T-cell (primary cell): ENCODE data around the gene BANK1. TPM values are rescaled to one million over a fixed set of nuclear protein-coding genes. Genes with fewer than 3 reads are reported as not detected.

Experiments used
- ATAC-seq, 4 experiments: fragments of 200-7000 bp in 3 of 4; fragments of 150-1000 bp in 1 of 4; cut with Tn5 transposase; replicated peaks in 1 of 4; 1 replicate in 3 of 4; 2 replicates in 1 of 4; pipeline ENCODE4 v1.10.0; 2021; ENCODE audit warnings: moderate library complexity in 3 of 4, mild to moderate bottlenecking in 2 of 4, moderate number of reproducible peaks in 1 of 4
- CTCF ChIA-PET, 2 donors: fragments of 300-600 bp; sonication (Branson Sonifier 250); formaldehyde crosslinking; loops; one replicate each; lab custom pipeline; 2022; ENCODE audit warnings: antibody characterized with exemption in 2 of 2; lab: Charles Lee
- POLR2A ChIA-PET, 2 donors: fragments of 300-600 bp; sonication (Branson Sonifier 250); formaldehyde crosslinking; loops; one replicate each; lab custom pipeline; 2022; ENCODE audit warnings: antibody characterized with exemption in 2 of 2; lab: Charles Lee
- DNase-seq, 35 experiments: peaks; one replicate each; pipeline versions ENCODE4 v3.0.0 to v3.0.0-alpha.2; 2013 to 2023
- H3K27ac ChIP-seq: one replicate; pipeline ENCODE4 v1.5.1; 2013; ENCODE audit warnings: low read length
- H3K27me3 ChIP-seq, 2 experiments: replicated peaks in 1 of 2; 1 replicate in 1 of 2; 2 replicates in 1 of 2; pipeline versions ENCODE4 v1.6.1 to v1.7.0; 2013; ENCODE audit warnings: low read length in 1 of 2, mixed read lengths in 1 of 2; ENCODE audit not compliant: control insufficient read depth in 2 of 2, insufficient read depth in 2 of 2; ENCODE audit errors: extremely low read depth in 1 of 2
- H3K36me3 ChIP-seq, 2 donors: 1 replicate in 1 of 2; 2 replicates in 1 of 2; pipeline versions ENCODE4 v1.6.1 to v1.7.0; 2013; ENCODE audit warnings: low read length in 1 of 2; ENCODE audit not compliant: control insufficient read depth in 2 of 2, insufficient read depth in 1 of 2; ENCODE audit errors: extremely low read depth in 1 of 2
- H3K4me1 ChIP-seq, 2 experiments: 1 replicate in 1 of 2; 2 replicates in 1 of 2; pipeline versions ENCODE4 v1.6.1 to v1.7.0; 2013; ENCODE audit warnings: low read length in 2 of 2, mixed read lengths in 1 of 2; ENCODE audit not compliant: insufficient read depth in 2 of 2, control insufficient read depth in 1 of 2; ENCODE audit errors: extremely low read depth in 1 of 2
- H3K4me3 ChIP-seq, 2 donors: 1 replicate in 1 of 2; 2 replicates in 1 of 2; pipeline versions ENCODE4 v1.5.1 to v1.7.0; 2013; ENCODE audit warnings: mild to moderate bottlenecking in 2 of 2, low read length in 1 of 2, moderate library complexity in 1 of 2; ENCODE audit not compliant: control insufficient read depth in 1 of 2; ENCODE audit errors: extremely low read depth in 1 of 2
- H3K9me3 ChIP-seq: 2 replicates; pipeline ENCODE4 v1.7.0; 2013
- H3K27ac Mint-ChIP-seq, 2 donors: one replicate each; pipeline ENCODE4 v1.8.0; 2020 to 2021; ENCODE audit warnings: mild to moderate bottlenecking in 2 of 2, mixed read lengths in 2 of 2
- H3K27me3 Mint-ChIP-seq, 2 donors: one replicate each; pipeline ENCODE4 v1.8.0; 2021 to 2022; ENCODE audit warnings: mixed read lengths in 2 of 2
- H3K36me3 Mint-ChIP-seq: one replicate; pipeline ENCODE4 v1.8.0; 2021; ENCODE audit warnings: mixed read lengths
- H3K4me1 Mint-ChIP-seq, 3 donors: one replicate each; pipeline ENCODE4 v1.8.0; 2020 to 2022; ENCODE audit warnings: mixed read lengths in 3 of 3, mild to moderate bottlenecking in 1 of 3
- H3K4me3 Mint-ChIP-seq, 3 donors: one replicate each; pipeline ENCODE4 v1.8.0; 2020 to 2022; ENCODE audit warnings: mild to moderate bottlenecking in 3 of 3, mixed read lengths in 3 of 3, moderate library complexity in 3 of 3
- H3K9me3 Mint-ChIP-seq, 3 donors: one replicate each; pipeline ENCODE4 v1.8.0; 2020 to 2022; ENCODE audit warnings: mixed read lengths in 3 of 3
- WGBS: methylation state at CpG from one replicate; pipeline ENCODE4 v1.1.5; 2013; ENCODE audit warnings: missing lambda C conversion rate; ENCODE audit not compliant: insufficient coverage; 5-methylcytosine and 5-hydroxymethylcytosine counted together
- total RNA-seq, 35 experiments: library from RNA in 6 of 35; stranded (reverse) in 6 of 35; fragments of 120-200 nt in 1 of 35; gene quantifications; one replicate each; pipeline versions ENCODE4 v1.2.1 to v1.2.4 and lab custom pipeline; 2013 to 2026

The BANK1 gene
- total RNA-seq, 5 donors from 2014 or later (not counting 1 experiment from before 2014, with no cell fraction given): 2.5 to 10.9 (median 3.5) TPM

GRCh38 chr4:101987623-101988243 lies 197.2 kb downstream of the BANK1 start:
- no peak overlapping the region for H3K4me3 ChIP-seq
- H3K36me3 ChIP-seq: no peaks in the 10 kb centered on the region
- POLR2A ChIA-PET: no interaction called here
- peaks cover 0 to 4% (median 4%) of the 10 kb centered on the region in 3 donors for H3K9me3 Mint-ChIP-seq
- DNase-seq: no peak
- H3K4me1 ChIP-seq: no peaks in the 10 kb centered on the region
- CTCF ChIA-PET: interaction anchor here in 1 of 2 donors (0.6 kb wide), 1 partner anchor 1017 kb away, joined by 3 read pairs; no protein-coding TSS in a partner anchor
- no peaks in the 10 kb centered on the region for H3K27me3 ChIP-seq
- peaks cover 0 to 3% of the 10 kb centered on the region in 2 donors for H3K27me3 Mint-ChIP-seq
- no peaks in the 10 kb centered on the region for H3K4me1 Mint-ChIP-seq
- H3K4me3 Mint-ChIP-seq: no peak overlapping the region
- H3K9me3 ChIP-seq: no peaks in the 10 kb centered on the region
- H3K27ac ChIP-seq: no peak overlapping the region
- ATAC-seq: no peak
- no CpG with 5 or more reads among the region's 5 CpGs for WGBS
- no peak overlapping the region for H3K27ac Mint-ChIP-seq
- no peaks in the 10 kb centered on the region for H3K36me3 Mint-ChIP-seq

GRCh38 chr4:101989551-101989950 lies 199.0 kb downstream of the BANK1 start:
- POLR2A ChIA-PET: no interaction called here
- H3K36me3 Mint-ChIP-seq: no peaks in the 10 kb centered on the region
- H3K27ac ChIP-seq: no peak overlapping the region
- peaks cover 0 to 4% (median 4%) of the 10 kb centered on the region in 3 donors for H3K9me3 Mint-ChIP-seq
- no peak overlapping the region for H3K4me3 Mint-ChIP-seq
- ATAC-seq: no peak
- H3K27ac Mint-ChIP-seq: no peak overlapping the region
- H3K4me1 Mint-ChIP-seq: peaks cover 0 to 3% (median 0%) of the 10 kb centered on the region in 3 donors
- H3K27me3 ChIP-seq: no peaks in the 10 kb centered on the region
- no peaks in the 10 kb centered on the region for H3K36me3 ChIP-seq
- CTCF ChIA-PET: no interaction called here
- H3K4me1 ChIP-seq: no peaks in the 10 kb centered on the region
- H3K27me3 Mint-ChIP-seq: peaks cover 0 to 3% of the 10 kb centered on the region in 2 donors
- no CpG with 5 or more reads among the region's 3 CpGs for WGBS
- H3K4me3 ChIP-seq: no peak overlapping the region
- H3K9me3 ChIP-seq: no peaks in the 10 kb centered on the region
- DNase-seq: no peak

GRCh38 chr4:101992446-101992845 lies 201.9 kb downstream of the BANK1 start:
- DNase-seq: no peak
- CTCF ChIA-PET: no interaction called here
- no peak overlapping the region for H3K4me3 ChIP-seq

GRCh38 chr4:101993002-101993841 lies 202.7 kb downstream of the BANK1 start:
- POLR2A ChIA-PET: interaction anchor here in 1 of 2 donors (0.6 kb wide), 1 partner anchor 10 kb away, joined by 5 read pairs; no protein-coding TSS in a partner anchor
- H3K9me3 ChIP-seq: no peaks in the 10 kb centered on the region
- CTCF ChIA-PET: no interaction called here
- no peaks in the 10 kb centered on the region for H3K9me3 Mint-ChIP-seq
- H3K36me3 ChIP-seq: no peaks in the 10 kb centered on the region
- WGBS: 50% methylated on average over 2 of the region's 5 CpGs
- no peak overlapping the region for H3K27ac Mint-ChIP-seq
- H3K4me3 ChIP-seq: no peak overlapping the region
- no peaks in the 10 kb centered on the region for H3K36me3 Mint-ChIP-seq
- no peaks in the 10 kb centered on the region for H3K27me3 ChIP-seq
- H3K4me1 Mint-ChIP-seq: peaks cover 0 to 6% (median 0%) of the 10 kb centered on the region in 3 donors
- DNase-seq (no peak), ATAC-seq (no peak)
- no peak overlapping the region for H3K4me3 Mint-ChIP-seq
- no peak overlapping the region for H3K27ac ChIP-seq
- no peaks in the 10 kb centered on the region for H3K4me1 ChIP-seq
- H3K27me3 Mint-ChIP-seq: peaks cover 3 to 4% of the 10 kb centered on the region in 2 donors

More at GRCh38 chr4:101992446-101992845, 201.9 kb downstream of the BANK1 start:
- no peaks in the 10 kb centered on the region for H3K36me3 Mint-ChIP-seq
- H3K4me1 Mint-ChIP-seq: peaks cover 0 to 6% (median 0%) of the 10 kb centered on the region in 3 donors
- H3K9me3 Mint-ChIP-seq: no peaks in the 10 kb centered on the region
- no peaks in the 10 kb centered on the region for H3K9me3 ChIP-seq
- H3K36me3 ChIP-seq: no peaks in the 10 kb centered on the region
- POLR2A ChIA-PET: interaction anchor here in 1 of 2 donors (0.6 kb wide), 1 partner anchor 8 kb away, joined by 3 read pairs; no protein-coding TSS in a partner anchor
- ATAC-seq: no peak
- H3K27me3 ChIP-seq: no peaks in the 10 kb centered on the region
- H3K27ac Mint-ChIP-seq: no peak overlapping the region
- H3K27me3 Mint-ChIP-seq: peaks cover 0 to 4% of the 10 kb centered on the region in 2 donors
- H3K4me1 ChIP-seq: no peaks in the 10 kb centered on the region
- H3K27ac ChIP-seq: no peak overlapping the region
- no peak overlapping the region for H3K4me3 Mint-ChIP-seq
- 100% methylated on average over 1 of the region's 2 CpGs for WGBS

GRCh38 chr4:101993842-101994775 lies 203.6 kb downstream of the BANK1 start:
- no peaks in the 10 kb centered on the region for H3K9me3 Mint-ChIP-seq
- ChIA-PET CTCF (no interaction called here), POLR2A (interaction anchor here in 1 of 2 donors (0.6 kb wide), 1 partner anchor 11 kb away, joined by 5 read pairs; no protein-coding TSS in a partner anchor)
- no peak for ATAC-seq
- WGBS: no CpG with 5 or more reads among the region's 4 CpGs
- H3K4me3 ChIP-seq: no peak overlapping the region
- H3K36me3 Mint-ChIP-seq: no peaks in the 10 kb centered on the region
- H3K27me3 ChIP-seq: no peaks in the 10 kb centered on the region
- H3K36me3 ChIP-seq: no peaks in the 10 kb centered on the region
- H3K4me1 Mint-ChIP-seq: peaks cover 0 to 6% (median 0%) of the 10 kb centered on the region in 3 donors
- DNase-seq: no peak
- no peak overlapping the region for H3K27ac Mint-ChIP-seq
- H3K4me3 Mint-ChIP-seq: no peak overlapping the region
- no peak overlapping the region for H3K27ac ChIP-seq
- no peaks in the 10 kb centered on the region for H3K4me1 ChIP-seq
- H3K27me3 Mint-ChIP-seq: peaks cover 4 to 5% of the 10 kb centered on the region in 2 donors
- no peaks in the 10 kb centered on the region for H3K9me3 ChIP-seq
